ENCODE data around the gene LYL1. TPM values are rescaled to one million over a fixed set of nuclear protein-coding genes. Genes with fewer than 3 reads are reported as not detected.

The LYL1 gene
- total RNA-seq, 1 donor from 2014 or later: 9.4 TPM

- intact Hi-C loops (cut with DNase I): no loop called here
- DNase-seq (ENCODE audit: low spot score): no peak
These were observed 16.3 kb downstream of the LYL1 start for GRCh38 chr19:13086341-13086740.

DNA sequence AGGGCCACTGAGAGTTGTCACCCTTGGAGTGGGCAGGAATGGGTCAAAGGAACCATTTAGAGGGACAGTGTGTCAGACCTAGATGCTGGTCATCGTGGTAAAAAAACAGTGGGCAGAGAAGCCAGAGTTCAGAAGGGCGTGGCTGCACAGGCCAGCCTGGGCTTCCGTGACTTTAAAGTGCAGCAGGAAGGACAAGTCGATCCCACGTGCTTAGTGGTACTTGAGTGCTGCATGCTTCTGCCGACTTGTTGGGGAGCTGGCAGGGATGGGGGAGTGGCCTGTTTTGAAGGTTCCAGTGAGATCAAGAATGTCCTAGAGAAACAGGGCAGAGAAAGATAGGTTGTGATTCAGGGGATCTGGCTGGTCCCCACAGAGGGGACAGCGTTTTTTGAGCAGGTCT is 17.0 kb downstream of the LYL1 start:
- intact Hi-C loops (cut with DNase I): no loop called here
- no peak for DNase-seq (ENCODE audit: low spot score)

- intact Hi-C loops (cut with DNase I): no loop called here
- no peak for DNase-seq (ENCODE audit: low spot score)
These were observed 19.0 kb downstream of the LYL1 start for GRCh38 chr19:13083627-13084026.

DNA sequence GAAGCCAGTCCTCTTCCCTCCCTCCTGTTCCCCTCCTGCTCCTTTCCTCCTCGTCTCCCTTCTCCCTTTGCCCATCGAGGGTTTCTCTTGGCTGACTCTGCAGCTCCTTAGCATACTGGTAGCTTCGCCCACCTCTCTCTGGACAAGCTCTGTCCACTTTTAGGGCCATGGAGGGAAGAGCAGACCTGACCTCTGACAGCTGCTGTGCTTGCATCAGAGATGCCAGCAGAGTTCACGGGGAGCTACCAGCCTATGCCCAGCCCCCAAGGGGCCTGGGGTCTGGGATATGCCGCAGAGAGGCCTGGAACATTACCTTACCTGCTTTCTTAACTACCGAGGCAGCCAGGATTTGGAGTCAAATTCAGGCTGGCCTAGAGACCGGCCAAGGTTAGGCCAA is 19.7 kb downstream of the LYL1 start:
- no peak for DNase-seq (ENCODE audit: low spot score)
- intact Hi-C loops (cut with DNase I): no loop called here

- DNase-seq (ENCODE audit: low spot score): no peak
- intact Hi-C loops (cut with DNase I): no loop called here
These were observed 20.3 kb downstream of the LYL1 start for GRCh38 chr19:13082192-13083007.

- DNase-seq (ENCODE audit: low spot score): no peak
- intact Hi-C loops (cut with DNase I): no loop called here
These were observed 23.1 kb downstream of the LYL1 start for GRCh38 chr19:13079542-13079986.

GRCh38 chr19:13078897-13079541 is 23.6 kb downstream of the LYL1 start:
- intact Hi-C loops (cut with DNase I): no loop called here
- no peak for DNase-seq (ENCODE audit: low spot score)

DNA sequence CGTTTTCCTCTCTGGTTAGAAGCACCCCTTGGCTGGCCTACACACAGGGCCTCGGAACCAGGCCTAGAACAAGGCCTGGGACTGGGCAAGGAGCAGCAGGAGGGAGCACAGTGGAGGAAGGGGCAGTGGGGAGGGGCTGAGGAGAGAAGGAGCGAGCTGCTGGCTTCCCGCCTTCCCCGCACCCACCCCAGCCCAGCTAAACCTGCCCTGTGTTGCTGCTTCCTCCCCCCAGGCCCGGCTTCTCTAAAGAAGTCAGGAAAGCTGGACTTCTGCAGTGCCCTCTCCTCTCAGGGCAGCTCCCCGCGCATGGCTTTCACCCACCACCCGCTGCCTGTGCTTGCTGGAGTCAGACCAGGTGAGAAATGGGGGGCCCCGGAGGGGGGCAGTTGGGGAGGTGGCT is 24.3 kb downstream of the LYL1 start:
- DNase-seq (ENCODE audit: low spot score): no peak
- intact Hi-C loops (cut with DNase I): no loop called here

DNA sequence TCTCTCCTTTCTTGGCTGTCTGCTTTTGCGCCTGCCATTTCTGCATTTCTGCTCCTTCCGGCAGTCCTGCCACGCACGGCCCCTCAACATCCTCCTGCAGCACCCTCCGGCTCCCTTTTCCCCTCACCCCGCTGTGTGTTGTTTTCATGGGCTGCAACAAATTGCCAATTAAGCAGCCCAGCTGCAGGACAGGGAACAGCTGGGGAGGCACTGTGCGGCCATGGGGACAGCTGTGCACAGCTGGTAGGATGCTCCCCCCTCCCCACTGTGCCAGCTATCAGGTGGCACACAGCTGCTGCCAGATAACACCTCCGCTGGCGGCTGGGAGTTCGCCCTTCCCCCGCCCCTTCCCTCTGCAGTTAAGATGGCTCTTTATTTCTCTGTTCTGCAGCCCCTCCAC is 25.4 kb downstream of the LYL1 start:
- intact Hi-C loops (cut with DNase I): no loop called here
- DNase-seq (ENCODE audit: low spot score): no peak

DNA sequence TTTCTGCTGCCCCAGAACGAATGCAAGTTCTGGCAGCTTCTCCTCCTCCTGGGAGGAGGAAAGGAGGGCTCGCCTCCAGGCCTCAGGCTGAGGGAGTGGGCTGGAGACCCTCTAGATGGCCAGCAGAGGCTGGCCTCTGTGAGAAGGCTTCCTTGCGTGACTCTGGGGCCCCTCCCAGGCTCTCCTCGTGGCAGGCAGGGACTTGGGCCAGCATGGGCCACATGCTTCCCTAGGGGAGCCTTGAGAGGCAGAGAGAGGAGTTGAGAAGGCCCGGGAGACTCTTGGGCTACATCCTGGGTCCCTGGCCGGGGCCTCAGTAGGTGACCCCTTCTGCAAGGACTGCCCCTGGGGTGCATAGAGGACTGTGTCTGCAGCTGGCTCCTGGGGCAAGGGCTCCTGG is 25.9 kb downstream of the LYL1 start:
- no peak for DNase-seq (ENCODE audit: low spot score)
- intact Hi-C loops (cut with DNase I): no loop called here

GRCh38 chr19:13076320-13076719 is 26.3 kb downstream of the LYL1 start:
- intact Hi-C loops (cut with DNase I): no loop called here

GRCh38 chr19:13074378-13074777 is 28.3 kb downstream of the LYL1 start:
- no peak for DNase-seq (ENCODE audit: low spot score)
- intact Hi-C loops (cut with DNase I): no loop called here

More at GRCh38 chr19:13076320-13076719, 26.3 kb downstream of the LYL1 start:
- no peak for DNase-seq (ENCODE audit: low spot score)

DNA sequence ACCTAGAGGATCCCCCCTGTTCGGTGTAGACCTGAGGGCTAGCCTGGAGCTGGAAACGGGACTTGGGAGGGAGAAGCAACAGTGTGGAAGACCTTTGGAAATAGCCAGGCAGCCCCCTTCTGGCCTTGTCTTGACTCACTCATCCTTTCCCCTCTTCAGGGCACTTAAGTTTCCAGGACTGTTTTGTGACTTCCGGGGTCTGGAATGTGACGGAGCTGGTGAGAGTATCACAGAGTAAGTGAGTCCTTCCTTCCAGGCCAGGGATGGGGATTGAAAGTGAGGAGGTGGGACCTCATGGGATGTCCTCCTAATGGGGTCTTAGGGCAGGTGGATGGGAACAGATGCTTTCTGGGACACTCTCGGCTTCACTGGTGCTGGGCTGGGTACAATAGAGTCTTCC is 29.4 kb downstream of the LYL1 start:
- no peak for DNase-seq (ENCODE audit: low spot score)
- intact Hi-C loops (cut with DNase I): no loop called here

DNA sequence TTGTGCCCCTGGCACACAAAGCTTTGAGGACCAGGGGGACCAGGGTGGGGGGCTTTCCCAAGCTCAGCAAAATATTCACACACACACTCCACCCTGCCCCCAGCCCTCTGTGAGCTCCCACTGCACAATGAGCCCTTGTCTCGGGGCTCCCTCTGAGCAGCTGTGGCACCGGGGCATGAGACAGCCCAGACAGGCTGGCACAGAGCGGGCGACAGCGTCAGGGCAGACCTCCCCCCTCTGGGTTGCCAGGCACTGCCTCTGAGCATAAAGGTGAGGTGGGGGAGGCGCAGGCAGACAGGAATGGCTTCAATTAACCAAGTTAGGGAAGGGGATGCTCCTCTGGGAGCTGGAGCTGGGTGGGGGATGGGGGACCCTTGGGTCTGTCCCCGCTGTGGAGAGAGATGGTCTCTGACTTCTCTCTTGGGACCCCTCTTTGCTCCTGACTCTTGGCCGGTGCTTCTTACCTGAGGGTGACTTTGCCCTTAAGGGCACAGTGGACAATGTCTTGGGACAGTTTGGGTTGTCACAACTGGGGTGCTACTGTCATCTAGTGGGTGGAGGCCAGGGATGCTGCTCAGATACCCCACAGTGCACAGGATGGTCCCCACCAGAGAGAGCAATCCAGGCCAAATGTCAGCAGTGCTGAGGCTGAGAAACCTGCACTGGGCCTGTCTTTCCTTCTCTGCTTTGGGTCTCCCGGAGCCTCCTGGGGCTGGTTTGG is 30.3 kb downstream of the LYL1 start:
- DNase-seq (ENCODE audit: low spot score): no peak
- intact Hi-C loops (cut with DNase I): no loop called here

GRCh38 chr19:13071444-13072187 is 31.0 kb downstream of the LYL1 start:
- no peak for DNase-seq (ENCODE audit: low spot score)
- intact Hi-C loops (cut with DNase I): no loop called here

DNA sequence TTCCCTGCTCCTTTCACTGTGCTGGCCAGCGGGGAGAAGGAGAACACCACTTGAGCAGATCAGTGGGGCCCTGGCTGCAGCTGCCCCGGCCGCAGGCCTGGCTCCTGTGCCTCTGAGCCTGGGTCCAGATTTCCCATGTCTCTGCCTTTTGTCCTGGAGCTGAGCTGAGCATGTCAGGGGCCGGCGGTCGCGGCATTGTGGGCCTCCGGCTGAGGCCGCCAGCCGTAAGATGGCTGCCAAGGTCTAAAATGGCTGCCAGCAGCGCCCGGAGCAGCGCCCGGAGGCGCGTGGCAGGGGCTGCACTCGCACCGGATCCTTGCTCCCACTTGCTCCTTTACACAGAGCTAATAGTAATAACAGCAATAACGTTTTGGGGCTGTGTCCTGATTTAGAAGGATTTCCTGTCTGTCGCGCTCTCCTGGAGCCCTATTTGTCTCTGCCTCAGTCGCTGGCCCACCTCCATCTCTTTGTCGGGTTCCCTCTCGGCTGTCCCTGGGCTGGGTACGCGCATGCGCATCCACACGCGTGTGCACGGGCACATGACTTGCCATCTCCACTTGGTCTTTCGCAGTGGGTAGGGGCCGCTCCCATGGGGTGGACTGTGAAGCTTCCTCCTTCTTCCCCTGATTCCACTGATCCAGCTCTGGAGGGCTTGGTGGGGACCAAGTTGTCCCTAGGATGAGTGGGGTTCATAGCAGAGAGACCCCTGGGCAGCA is 32.1 kb downstream of the LYL1 start:
- no peak for DNase-seq (ENCODE audit: low spot score)

DNA sequence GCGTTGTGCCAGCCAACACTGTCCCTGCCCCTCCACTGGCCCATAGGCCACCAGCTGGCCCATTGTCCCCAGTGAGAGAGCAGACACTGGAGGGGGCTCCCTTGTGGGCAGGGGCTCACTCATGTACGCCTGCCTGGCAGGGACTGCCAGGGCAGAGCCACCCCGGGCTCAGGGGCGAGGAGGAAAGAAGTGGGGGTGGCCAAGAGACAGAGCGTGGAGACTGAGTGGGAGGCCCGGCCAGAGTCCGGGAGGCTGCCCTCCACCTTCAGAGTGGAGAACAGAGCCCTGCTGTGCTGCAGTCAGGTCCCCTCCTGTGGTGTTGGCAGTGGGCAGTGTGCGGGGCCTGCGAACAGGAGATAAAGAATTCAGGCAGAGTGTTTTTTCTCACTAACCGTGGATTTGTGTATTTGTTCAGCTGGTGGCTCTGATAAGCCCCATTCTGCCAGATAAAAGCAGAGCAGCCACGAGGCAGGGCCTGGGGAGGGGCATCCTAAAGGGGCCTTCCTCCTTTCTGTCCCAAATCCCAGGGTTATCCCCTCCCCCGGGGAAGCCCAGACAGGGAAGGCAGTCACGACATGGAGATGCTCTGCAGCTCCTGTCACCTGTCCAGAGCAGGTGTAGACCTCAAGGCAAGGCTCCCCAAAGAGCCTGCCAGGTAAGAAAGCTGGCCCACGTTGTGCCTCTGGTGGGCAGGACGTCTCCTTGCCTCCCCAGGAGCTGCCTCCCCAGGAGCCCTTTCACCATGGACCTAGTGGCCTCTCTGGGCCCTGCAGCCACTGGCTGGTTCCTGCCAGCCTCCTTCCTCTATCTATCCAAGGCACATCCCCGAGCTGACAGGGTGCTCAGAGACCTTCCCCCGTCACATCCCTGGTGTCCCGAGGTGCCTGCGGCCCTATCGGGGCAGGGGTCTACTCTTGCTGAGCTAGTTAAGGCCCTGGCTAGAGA is 33.0 kb downstream of the LYL1 start:
- DNase-seq (ENCODE audit: low spot score): no peak
- intact Hi-C loops (cut with DNase I): no loop called here

More for the DNA sequence above, 32.1 kb downstream of the LYL1 start:
- intact Hi-C loops (cut with DNase I): no loop called here

All from cardiac septum (tissue), 1 donor.